HG02870 (cell line): Measurements from ENCODE around the gene PTAR1.
"Not testable (repeated sequence)": the region's sequence is repeated elsewhere in the genome, so short reads cannot be mapped to it uniquely, and the experiment has no call there.

ENCODE experiments used
- ATAC-seq: cut with Tn5 transposase; IDR thresholded peaks from one replicate; pipeline ENCODE4 v1.9.1; 2021; ENCODE audit warnings: mild to moderate bottlenecking, moderate library complexity; ENCODE audit not compliant: unreplicated experiment

PTAR1 gene, protein sequence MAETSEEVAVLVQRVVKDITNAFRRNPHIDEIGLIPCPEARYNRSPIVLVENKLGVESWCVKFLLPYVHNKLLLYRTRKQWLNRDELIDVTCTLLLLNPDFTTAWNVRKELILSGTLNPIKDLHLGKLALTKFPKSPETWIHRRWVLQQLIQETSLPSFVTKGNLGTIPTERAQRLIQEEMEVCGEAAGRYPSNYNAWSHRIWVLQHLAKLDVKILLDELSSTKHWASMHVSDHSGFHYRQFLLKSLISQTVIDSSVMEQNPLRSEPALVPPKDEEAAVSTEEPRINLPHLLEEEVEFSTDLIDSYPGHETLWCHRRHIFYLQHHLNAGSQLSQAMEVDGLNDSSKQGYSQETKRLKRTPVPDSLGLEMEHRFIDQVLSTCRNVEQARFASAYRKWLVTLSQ

DNA sequence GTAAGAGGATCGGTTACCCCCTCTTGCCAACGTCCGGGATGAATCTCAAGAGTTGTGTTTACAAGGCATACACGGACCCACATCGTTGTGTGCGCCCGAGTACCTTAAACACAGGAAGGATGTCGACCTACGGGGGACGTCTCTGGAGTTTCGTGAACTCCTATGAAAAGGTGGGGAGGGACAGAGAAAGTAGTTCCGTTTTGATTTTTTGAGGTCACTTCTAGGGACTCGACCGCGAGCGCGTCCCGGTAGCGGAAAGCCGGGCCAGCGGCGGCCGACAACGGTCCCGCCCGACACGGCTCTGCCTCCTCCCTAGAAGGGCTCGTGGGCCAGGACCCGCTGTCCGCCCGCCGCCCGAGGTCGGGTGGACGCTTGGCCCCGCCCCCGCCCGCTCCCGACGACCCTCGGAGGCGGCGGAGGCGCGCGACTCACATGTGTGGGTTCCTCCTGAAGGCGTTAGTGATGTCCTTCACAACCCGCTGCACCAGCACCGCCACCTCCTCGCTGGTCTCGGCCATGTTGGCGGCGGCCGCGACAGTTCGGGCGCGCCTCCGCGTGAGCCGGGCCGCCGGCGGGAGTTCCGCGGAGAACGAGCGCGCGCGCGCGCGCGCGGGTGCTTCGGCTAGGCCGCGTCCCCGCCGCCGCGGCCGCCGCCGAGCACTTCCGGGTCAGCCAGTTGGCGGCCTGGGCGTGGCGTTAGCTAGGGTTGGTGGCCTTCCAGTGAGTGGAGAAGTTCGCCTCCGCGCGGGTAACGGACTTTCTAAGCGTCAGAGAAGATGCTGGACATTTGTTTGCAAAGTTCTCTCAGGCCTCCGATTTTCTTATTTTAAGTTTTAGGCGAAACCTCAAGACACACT is at the start of gene PTAR1:
Gene PTAR1, minus strand, starts transcription at position 591 of the 857 bp plus-strand sequence. Its CDS starts 73 bp downstream, at position 518.
- ATAC-seq = peak; percentile 85

DNA sequence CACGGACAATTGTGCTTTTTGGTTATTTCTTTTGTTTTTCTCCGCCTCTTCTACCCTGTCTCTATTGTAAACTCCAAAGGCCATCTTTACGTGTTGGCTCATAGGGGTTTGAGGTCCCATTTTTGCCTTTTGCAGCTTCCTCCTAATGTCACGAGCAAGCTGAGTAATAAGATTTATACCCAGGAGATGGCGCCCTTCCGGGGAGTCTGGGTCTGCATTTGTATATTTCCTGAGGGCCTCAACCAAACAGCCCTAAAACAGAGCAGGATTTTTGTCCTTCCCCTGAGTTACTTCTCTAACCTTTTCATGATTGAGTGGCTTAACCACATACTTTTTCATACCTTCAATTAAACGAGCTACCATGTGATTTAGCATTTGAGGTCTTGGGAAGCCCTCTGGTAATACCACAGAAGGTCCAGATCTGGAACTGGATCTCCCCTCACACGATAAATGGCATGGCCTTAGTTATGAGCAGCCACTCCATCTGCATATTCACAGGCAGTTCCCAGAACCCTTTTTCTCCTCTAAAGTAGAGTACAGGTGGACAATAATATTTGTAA is 49.6 kb upstream of the PTAR1 start:
- no peak for ATAC-seq

GRCh38 chr9:69806627-69807026 is 46.8 kb upstream of the PTAR1 start:
- ATAC-seq = no peak

DNA sequence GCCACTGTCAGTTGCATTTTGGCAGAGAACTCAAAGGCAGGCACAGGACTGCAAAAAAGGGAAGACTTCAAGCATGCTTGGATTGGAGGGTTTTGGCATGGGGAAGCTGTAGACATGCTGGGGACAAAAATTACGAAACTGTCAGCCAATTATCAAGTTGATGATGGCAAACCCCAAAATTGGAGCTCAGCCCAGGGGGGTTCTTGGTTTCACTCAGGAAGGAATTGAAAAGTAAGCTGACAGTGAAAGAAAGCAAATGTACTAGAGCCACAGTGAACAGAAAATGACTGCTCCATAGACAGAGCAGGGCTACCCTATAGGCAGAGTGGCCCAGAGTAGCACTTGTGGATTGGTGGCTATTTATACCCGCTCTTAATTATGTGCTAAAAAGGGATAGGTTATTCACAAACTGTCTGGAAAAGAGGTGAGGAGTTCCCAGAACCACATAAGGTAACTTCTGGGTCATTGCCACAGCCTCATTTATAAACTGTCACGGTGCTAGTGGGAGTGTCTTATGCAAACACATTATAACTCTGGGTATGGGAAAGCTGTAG is 46.2 kb upstream of the PTAR1 start:
- ATAC-seq = no peak

- ATAC-seq = no peak
Measured at GRCh38 chr9:69801989-69802388, 42.2 kb upstream of the PTAR1 start.

DNA sequence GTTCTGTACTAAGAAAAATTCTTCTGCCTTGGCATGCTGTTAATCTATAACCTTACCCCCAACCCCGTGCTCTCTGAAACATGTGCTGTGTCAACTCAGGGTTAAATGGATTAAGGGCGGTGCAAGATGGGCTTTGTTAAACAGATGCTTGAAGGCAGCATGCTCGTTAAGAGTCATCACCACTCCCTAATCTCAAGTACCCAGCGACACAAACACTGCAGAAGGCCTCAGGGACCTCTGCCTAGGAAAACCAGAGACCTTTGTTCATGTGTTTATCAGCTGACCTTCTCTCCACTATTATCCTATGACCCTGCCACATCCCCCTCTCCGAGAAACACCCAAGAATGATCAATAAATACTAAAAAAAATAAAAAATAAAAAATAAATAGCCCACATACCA is 40.2 kb upstream of the PTAR1 start:
- not testable (repeated sequence) for ATAC-seq

GRCh38 chr9:69799521-69799920 is 39.7 kb upstream of the PTAR1 start:
- ATAC-seq = not testable (repeated sequence)

GRCh38 chr9:69798744-69799143 is 38.9 kb upstream of the PTAR1 start:
- ATAC-seq = no peak

GRCh38 chr9:69797675-69798074 is 37.9 kb upstream of the PTAR1 start:
- ATAC-seq = no peak

DNA sequence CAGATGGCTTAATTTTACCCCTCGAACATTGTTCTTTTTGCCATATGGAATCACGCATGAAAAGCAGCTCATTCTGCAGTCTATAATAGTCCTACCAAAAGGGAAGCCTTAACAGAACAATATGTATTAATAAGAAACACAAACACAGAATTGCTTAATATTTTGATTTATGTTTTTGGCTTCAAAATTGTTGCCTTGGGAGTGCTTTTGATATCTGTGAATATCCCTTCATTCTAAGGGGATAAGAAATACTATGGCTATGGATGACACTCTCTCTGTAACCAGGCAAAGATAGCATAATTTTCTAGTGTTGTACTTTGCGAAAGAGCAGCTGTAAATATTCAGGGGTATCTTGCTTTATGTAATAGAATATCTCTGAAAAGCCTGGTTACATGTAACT is 34.5 kb upstream of the PTAR1 start:
- ATAC-seq = no peak

DNA sequence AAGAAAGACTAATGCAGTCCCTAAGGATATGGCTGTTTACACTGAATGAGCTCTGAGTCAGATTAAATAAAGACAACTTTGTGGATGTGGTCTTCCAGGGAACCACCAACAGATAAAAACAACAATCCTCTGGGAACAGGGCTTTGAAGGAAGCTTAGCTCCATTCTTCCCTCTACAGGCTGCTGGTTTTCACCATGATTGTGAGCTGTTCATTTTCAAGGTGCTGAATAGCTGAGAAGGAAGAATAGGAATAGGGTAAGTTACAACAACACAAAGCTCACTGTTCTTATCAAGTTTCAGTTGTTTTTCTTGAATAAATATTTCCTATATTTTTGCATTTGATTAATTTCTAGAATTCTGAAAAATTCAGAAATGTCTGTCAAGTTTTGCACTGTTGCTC is 25.9 kb upstream of the PTAR1 start:
- no peak for ATAC-seq

- no peak for ATAC-seq
Measured at GRCh38 chr9:69773258-69773657, 13.4 kb upstream of the PTAR1 start.

- no peak for ATAC-seq
Measured at GRCh38 chr9:69771775-69772418, 12.1 kb upstream of the PTAR1 start.

DNA sequence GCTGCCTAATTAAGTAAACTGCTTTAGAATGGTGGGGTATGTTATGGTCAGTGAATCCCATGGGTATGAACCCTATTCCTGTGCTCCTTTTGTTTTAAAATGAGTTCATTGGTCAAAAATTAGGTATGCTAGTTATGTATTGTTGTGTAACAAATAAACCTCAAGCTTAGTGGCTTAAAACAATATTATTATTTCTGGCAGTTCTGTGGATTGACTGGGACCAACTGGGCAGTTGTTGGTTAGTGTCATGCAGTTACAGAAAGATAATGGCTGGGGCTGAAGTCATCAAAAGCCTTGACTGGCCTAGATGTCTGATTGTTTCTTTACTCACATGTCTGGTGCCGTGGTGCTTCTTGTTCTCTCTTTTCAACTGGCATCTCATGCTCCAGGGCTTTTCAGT is 8.9 kb upstream of the PTAR1 start:
- no peak for ATAC-seq

DNA sequence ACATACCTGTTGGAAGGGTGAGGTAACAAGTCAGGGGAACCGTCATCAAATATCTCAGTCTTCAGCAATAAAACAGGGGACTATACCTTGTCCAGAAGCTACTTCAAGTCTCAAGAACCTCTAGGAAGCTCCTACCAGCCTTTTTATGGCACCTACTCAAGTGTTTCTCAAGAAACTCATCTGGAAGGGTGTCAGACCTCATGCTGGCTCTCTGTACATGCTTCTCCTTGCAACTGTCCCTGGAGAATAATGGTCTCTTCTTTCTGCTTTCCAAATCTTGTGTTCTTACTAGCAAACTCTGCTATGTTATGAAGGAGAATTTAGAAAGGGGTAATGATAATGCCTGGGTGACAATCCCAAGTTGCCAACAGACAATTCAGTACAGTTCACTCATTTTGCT is 8.3 kb upstream of the PTAR1 start:
- ATAC-seq = no peak

DNA sequence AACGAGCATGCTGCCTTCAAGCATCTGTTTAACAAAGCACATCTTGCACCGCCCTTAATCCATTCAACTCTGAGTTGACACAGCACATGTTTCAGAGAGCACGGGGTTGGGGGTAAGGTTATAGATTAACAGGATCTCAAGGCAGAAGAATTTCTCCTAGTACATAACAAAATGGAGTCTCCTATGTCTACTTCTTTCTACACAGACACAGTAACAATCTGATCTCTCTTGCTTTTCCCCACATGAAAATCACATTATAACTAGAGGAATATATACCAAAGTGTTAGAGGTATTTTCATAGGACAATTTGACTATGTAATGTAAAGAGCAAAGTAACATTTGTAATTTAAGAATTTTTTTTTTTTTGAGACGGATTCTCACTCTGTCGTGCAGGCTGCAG is 4.1 kb upstream of the PTAR1 start:
- not testable (repeated sequence) for ATAC-seq

GRCh38 chr9:69762527-69762926 is 2.7 kb upstream of the PTAR1 start:
- no peak for ATAC-seq

- peak; percentile 1 for ATAC-seq
Measured at GRCh38 chr9:69760278-69760610, 433 bp upstream of the PTAR1 start.

- ATAC-seq = no peak
Measured at GRCh38 chr9:69759021-69759420, 790 bp downstream of the PTAR1 start.

GRCh38 chr9:69757996-69758675 is 1.7 kb downstream of the PTAR1 start:
- ATAC-seq = no peak
